Type B pancreatic cell (in vitro differentiated cells): Measurements from ENCODE around the gene LCTL. TPM values are rescaled to one million over a fixed set of nuclear protein-coding genes. Genes with fewer than 3 reads are reported as not detected.

Experiments used
- DNase-seq: peaks from one replicate; pipeline ENCODE4 v3.0.0; 2021; ENCODE audit warnings: mixed read lengths; ENCODE audit not compliant: unreplicated experiment; ENCODE audit errors: extremely low spot score
- H3K27ac Mint-ChIP-seq: 2 replicates; pipeline ENCODE4 v1.8.0; 2021; ENCODE audit warnings: mild to moderate bottlenecking, mixed read lengths
- H3K27me3 Mint-ChIP-seq: 2 replicates; pipeline ENCODE4 v1.8.0; 2021; ENCODE audit warnings: mixed read lengths
- H3K36me3 Mint-ChIP-seq: 2 replicates; pipeline ENCODE4 v1.8.0; 2021; ENCODE audit warnings: mixed read lengths
- H3K4me1 Mint-ChIP-seq: one replicate; pipeline ENCODE4 v1.8.0; 2021; ENCODE audit warnings: mixed read lengths; ENCODE audit not compliant: unreplicated experiment
- H3K4me3 Mint-ChIP-seq: 2 replicates; pipeline ENCODE4 v1.8.0; 2021; ENCODE audit warnings: mild to moderate bottlenecking, mixed read lengths
- H3K9me3 Mint-ChIP-seq: 2 replicates; pipeline ENCODE4 v1.8.0; 2021; ENCODE audit warnings: mixed read lengths
- CTCF ChIP-seq: fragments of 200-600 bp; sonication (generic); conservative IDR thresholded peaks from 2 replicates; pipeline ENCODE4 v1.5.0; 2021; ENCODE audit warnings: antibody characterized with exemption, mild to moderate bottlenecking
- total RNA-seq: library from RNA; stranded (reverse); gene quantifications from 2 replicates; pipeline ENCODE4 v1.2.1, GENCODE V29; 2021; ENCODE audit warnings: low replicate concordance

Gene LCTL
- total RNA-seq, 1 donor from 2014 or later = 1.4 TPM

DNA sequence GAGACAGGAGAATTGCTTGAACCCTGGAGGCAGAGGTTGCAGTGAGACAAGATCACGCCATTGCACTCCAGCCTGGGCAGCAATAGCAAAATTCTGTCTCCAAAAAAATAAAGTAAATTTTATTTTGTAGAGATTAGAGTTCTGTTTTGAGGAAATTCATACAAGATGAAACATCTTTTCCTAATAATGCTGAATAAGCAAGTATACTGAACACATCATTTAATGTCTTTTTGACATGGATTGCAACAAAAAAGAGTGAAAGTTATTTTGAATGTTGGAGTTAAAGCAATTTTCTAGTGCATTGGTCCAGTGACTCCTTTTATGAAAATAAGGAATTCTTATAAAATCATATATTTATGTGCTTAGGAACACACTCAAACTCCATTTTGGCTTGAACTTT lies 20.5 kb downstream of the LCTL start:
- Mint-ChIP-seq H3K9me3 (no peaks in the 10 kb centered on the region), H3K27ac (no peak overlapping the region), H3K27me3 (no peaks in the 10 kb centered on the region), H3K4me1 (no peaks in the 10 kb centered on the region), H3K4me3 (no peak overlapping the region), H3K36me3 (peaks cover 16% of the 10 kb centered on the region)
- DNase-seq = no peak
- TF ChIP-seq CTCF = no peak

DNA sequence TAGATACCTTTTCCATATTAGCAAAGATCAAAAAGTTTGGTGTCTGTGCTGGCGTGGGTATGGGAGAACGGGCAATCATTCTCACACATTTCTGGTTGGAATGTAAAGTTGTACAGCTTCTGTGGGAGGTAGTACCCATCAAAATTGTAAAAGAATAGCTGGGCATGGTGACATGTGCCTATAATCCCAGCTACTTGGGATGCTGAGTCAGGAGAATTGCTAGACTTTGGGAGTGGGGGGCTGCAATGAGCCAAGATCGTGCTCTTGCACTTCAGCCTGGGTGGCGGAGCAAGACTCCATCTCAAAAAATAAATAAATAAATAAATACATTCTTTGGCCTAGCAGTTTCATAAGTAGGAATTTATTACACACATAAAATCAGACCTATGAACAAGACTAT lies 22.9 kb downstream of the LCTL start:
- H3K4me3 Mint-ChIP-seq = no peak overlapping the region
- H3K36me3 Mint-ChIP-seq = peaks cover 28% of the 10 kb centered on the region
- no peak overlapping the region for H3K27ac Mint-ChIP-seq
- H3K27me3 Mint-ChIP-seq = no peaks in the 10 kb centered on the region
- no peak for TF ChIP-seq CTCF
- no peaks in the 10 kb centered on the region for H3K9me3 Mint-ChIP-seq
- H3K4me1 Mint-ChIP-seq = no peaks in the 10 kb centered on the region
- no peak for DNase-seq

DNA sequence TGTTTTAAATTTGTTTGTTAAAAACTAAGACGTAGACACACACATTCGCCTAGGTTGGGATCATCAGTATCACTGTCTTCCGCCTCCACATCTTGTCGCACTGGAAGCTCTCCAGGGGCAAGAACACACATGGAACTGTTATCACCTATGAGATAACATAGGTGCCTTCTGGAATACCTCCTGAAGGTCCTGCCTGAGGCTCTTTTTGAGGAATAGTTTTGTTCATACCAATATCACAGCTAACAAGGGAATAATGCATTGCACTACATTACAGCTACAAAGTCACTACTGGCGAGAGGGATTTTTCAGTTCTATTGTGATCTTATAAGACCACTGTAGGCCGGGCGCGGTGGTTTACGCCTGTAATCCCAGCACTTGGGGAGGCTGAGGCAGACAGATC lies 30.7 kb downstream of the LCTL start:
- H3K36me3 Mint-ChIP-seq = peaks cover 24% of the 10 kb centered on the region
- H3K9me3 Mint-ChIP-seq = no peaks in the 10 kb centered on the region
- H3K27ac Mint-ChIP-seq = no peak overlapping the region
- H3K4me1 Mint-ChIP-seq = no peaks in the 10 kb centered on the region
- TF ChIP-seq CTCF = no peak
- H3K27me3 Mint-ChIP-seq = no peaks in the 10 kb centered on the region
- no peak for DNase-seq
- no peak overlapping the region for H3K4me3 Mint-ChIP-seq

DNA sequence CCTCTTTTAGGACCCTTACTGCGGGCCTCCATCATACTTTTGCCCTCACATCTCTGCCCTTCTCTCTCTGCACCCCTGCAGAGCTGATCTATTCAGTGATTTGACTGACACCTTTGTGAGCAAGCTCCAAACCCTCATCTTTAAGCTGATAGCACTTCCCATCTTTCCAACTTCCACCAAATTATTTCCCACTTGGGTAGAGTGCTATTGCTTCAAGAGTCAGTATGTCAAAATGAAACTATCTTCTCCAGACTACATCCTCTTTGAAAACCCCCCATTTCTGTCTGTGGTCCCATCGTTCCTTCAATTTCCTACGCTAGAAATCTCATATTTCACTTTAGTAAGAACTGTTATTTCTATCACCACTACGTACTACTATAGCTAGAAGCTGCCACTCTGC lies 41.0 kb downstream of the LCTL start:
- H3K4me3 Mint-ChIP-seq = no peak overlapping the region
- TF ChIP-seq CTCF = no peak
- no peaks in the 10 kb centered on the region for H3K9me3 Mint-ChIP-seq
- H3K4me1 Mint-ChIP-seq = no peaks in the 10 kb centered on the region
- no peak overlapping the region for H3K27ac Mint-ChIP-seq
- no peaks in the 10 kb centered on the region for H3K36me3 Mint-ChIP-seq
- no peaks in the 10 kb centered on the region for H3K27me3 Mint-ChIP-seq
- DNase-seq = no peak

DNA sequence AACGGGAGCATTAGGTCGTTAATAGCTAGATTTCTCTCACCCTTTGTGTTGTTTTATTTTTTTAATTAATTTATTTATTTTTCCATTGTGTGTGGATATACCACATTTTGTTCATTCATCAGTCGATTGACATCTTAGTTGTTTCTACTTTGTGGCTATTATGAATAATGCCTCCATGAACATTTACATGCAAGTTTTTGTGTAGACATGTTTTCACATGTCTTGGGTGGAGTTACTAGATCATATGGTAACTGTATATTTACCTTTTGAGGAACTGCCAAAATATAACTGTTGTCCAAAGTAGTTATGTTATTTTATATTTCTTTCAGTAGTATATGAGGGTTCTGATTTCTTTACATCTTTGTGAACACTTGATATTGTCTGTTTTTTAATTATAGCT lies 41.9 kb downstream of the LCTL start:
- no peaks in the 10 kb centered on the region for H3K27me3 Mint-ChIP-seq
- no peak for TF ChIP-seq CTCF
- no peaks in the 10 kb centered on the region for H3K36me3 Mint-ChIP-seq
- no peak overlapping the region for H3K4me3 Mint-ChIP-seq
- H3K9me3 Mint-ChIP-seq = no peaks in the 10 kb centered on the region
- H3K27ac Mint-ChIP-seq = no peak overlapping the region
- no peaks in the 10 kb centered on the region for H3K4me1 Mint-ChIP-seq
- no peak for DNase-seq

GRCh38 chr15:66515901-66516322 lies 49.9 kb downstream of the LCTL start:
- no peak for DNase-seq
- H3K27me3 Mint-ChIP-seq = no peaks in the 10 kb centered on the region
- peaks cover 11% of the 10 kb centered on the region for H3K36me3 Mint-ChIP-seq
- no peak overlapping the region for H3K27ac Mint-ChIP-seq
- no peak overlapping the region for H3K4me3 Mint-ChIP-seq
- no peaks in the 10 kb centered on the region for H3K9me3 Mint-ChIP-seq
- no peak for TF ChIP-seq CTCF
- H3K4me1 Mint-ChIP-seq = no peaks in the 10 kb centered on the region
